Measurements from ENCODE around the gene LIMA1. TPM values are rescaled to one million over a fixed set of nuclear protein-coding genes. Genes with fewer than 3 reads are reported as not detected.
"Not testable (repeated sequence)": the region's sequence is repeated elsewhere in the genome, so short reads cannot be mapped to it uniquely, and the experiment has no call there.

The LIMA1 gene
- total RNA-seq (2012; rRNA removed): 86.7 and 113 TPM in 2 replicates

DNA sequence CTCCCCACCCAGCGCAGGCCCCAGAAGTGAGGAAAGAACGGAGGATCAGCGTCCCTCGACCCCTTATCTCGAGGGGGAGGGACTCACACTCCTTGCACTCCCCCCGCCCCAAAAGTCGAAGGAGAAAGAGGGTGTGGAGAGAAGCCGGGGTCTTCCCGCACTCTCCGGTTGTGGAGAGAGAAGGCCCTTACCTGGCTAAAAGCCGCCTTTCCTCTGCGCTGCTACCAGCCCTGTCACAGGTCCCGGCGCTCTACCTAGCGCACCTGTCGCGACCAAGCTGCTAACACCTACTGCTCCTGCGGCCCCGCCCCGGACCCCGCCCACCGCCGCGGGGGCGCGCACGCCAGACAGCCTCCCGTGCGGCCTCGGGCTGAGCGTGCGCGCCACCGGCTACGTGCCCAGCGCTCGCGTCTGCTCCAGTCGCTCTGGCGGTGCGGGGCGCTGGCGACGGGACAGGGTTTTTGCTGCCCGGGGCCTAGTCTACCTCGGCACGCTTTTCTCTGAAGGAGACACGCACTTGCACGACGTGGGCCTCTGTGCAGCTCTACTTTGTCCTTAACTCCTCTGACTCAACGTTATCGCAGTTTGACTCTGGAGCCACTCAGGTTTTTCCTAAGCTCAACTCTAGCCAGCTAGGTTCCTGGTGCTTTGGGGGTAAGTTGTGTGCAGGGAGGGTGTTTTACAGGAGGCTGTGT lies at the start of gene LIMA1:
Gene LIMA1, minus strand, starts transcription at position 292 of the 695 bp plus-strand sequence. CDS start 34,769 bp downstream, outside the sequence.
- peak within 1 kb of the TSS; percentile 91 for H3K4me2 ChIP-seq (ENCODE audit: low read length)
- H3K4me1 ChIP-seq (ENCODE audit: control insufficient read depth, insufficient read depth, low read length): peaks cover 6% of the 10 kb centered on the region
- H3K9me3 ChIP-seq (replicated peaks; ENCODE audit: low read length): no peaks in the 10 kb centered on the region

DNA sequence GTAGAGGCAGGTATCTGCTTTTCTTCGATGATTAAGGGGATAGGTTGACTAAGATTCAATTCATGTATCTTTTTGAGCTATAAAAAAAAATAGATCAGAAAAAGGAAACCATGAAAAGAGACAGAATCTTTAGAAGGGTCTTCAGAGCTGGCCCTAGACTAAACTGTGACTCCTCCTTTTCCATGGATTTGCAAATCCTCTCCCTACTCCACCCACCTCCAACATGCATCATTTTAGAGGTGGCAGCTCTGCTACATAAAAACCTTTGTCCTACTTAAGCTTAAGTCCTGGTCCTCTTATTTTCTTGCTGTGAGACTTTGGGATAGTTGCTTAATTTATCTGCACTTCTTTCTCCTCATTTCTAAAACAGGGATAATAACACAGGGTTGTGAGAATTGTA lies 48.4 kb upstream of the LIMA1 start:
- no peak overlapping the region for H3K4me3 ChIP-seq (ENCODE audit: low read length)
- peaks cover 8% of the 10 kb centered on the region for H3K4me1 ChIP-seq (ENCODE audit: control insufficient read depth, insufficient read depth, low read length)
- no peaks in the 10 kb centered on the region for H3K9me3 ChIP-seq (replicated peaks; ENCODE audit: low read length)
- H3K9ac ChIP-seq (ENCODE audit: low read depth, low read length): no peak overlapping the region
- H3K27me3 ChIP-seq (ENCODE audit: control insufficient read depth, insufficient read depth, low read length): no peaks in the 10 kb centered on the region
- H3K4me2 ChIP-seq (ENCODE audit: low read length): no peak overlapping the region
- H3K36me3 ChIP-seq (ENCODE audit: insufficient read depth, low read length): no peaks in the 10 kb centered on the region

More for the DNA sequence above, at the start of gene LIMA1:
- H3K27me3 ChIP-seq (ENCODE audit: control insufficient read depth, insufficient read depth, low read length): no peaks in the 10 kb centered on the region
- H3K36me3 ChIP-seq (ENCODE audit: insufficient read depth, low read length): no peaks in the 10 kb centered on the region
- peak within 1 kb of the TSS; percentile 81 for H3K9ac ChIP-seq (ENCODE audit: low read depth, low read length)
- H3K4me3 ChIP-seq (ENCODE audit: low read length): peak within 1 kb of the TSS; percentile 87

DNA sequence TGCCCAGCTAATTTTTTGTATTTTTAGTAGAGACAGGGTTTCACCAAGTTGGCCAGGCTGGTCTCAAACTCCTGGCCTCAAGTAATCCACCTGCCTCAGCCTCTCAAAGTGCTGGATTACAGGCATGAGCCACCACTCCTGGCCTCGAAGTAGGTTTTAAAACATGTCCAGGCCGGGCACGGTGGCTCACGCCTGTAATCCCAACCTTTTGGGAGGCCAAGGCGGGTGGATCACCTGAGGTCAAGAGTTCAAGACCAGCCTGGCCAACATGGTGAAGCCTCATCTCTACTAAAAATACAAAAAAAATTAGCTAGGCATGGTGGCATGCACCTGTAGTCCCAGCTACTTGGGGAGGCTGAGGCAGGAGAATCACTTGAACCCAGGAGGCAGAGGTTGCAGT lies 45.3 kb upstream of the LIMA1 start:
- not testable (repeated sequence) for H3K9ac ChIP-seq (ENCODE audit: low read depth, low read length); H3K27me3 ChIP-seq (ENCODE audit: control insufficient read depth, insufficient read depth, low read length); H3K4me2 ChIP-seq (ENCODE audit: low read length); H3K36me3 ChIP-seq (ENCODE audit: insufficient read depth, low read length); H3K9me3 ChIP-seq (replicated peaks; ENCODE audit: low read length); H3K4me3 ChIP-seq (ENCODE audit: low read length)
- peaks cover 18% of the 10 kb centered on the region for H3K4me1 ChIP-seq (ENCODE audit: control insufficient read depth, insufficient read depth, low read length)

DNA sequence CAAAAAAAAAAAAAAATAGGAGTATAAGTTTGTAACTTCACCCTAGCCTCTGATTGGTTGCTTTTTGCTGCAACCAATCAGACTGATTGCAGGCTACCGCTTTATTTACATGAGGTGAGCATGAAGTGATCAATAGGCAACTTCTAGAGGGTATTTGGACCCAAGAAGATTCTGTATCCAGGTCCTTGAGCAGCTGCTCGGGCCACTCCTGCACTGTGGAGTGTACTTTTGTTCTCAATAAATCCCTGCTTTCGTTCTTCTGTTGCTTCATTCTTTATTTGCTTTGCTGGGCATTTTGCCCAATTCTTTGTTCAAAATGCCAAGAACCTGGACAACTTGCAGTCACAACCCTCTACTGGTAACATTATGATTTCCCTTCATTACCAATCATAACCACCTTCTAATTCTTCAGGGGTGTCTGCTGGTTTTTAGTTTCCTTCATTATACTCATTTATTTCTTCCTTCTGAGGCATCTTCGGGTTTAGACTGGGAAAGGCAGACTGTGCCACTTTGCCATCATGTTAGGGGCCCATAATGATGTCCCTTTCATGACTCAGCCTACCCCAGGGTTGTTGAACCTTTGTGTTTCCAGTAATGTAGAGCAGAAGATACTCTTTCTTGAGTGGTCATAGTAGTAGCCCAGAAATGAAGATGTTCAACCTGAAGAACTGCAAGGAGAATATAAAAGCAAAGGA lies 43.4 kb upstream of the LIMA1 start:
- H3K9ac ChIP-seq (ENCODE audit: low read depth, low read length): no peak overlapping the region
- no peaks in the 10 kb centered on the region for H3K9me3 ChIP-seq (replicated peaks; ENCODE audit: low read length)
- H3K4me1 ChIP-seq (ENCODE audit: control insufficient read depth, insufficient read depth, low read length): peaks cover 18% of the 10 kb centered on the region
- peak overlapping the region; percentile 7 for H3K4me3 ChIP-seq (ENCODE audit: low read length)
- no peaks in the 10 kb centered on the region for H3K27me3 ChIP-seq (ENCODE audit: control insufficient read depth, insufficient read depth, low read length)
- H3K4me2 ChIP-seq (ENCODE audit: low read length): peak overlapping the region; percentile 53
- no peaks in the 10 kb centered on the region for H3K36me3 ChIP-seq (ENCODE audit: insufficient read depth, low read length)

DNA sequence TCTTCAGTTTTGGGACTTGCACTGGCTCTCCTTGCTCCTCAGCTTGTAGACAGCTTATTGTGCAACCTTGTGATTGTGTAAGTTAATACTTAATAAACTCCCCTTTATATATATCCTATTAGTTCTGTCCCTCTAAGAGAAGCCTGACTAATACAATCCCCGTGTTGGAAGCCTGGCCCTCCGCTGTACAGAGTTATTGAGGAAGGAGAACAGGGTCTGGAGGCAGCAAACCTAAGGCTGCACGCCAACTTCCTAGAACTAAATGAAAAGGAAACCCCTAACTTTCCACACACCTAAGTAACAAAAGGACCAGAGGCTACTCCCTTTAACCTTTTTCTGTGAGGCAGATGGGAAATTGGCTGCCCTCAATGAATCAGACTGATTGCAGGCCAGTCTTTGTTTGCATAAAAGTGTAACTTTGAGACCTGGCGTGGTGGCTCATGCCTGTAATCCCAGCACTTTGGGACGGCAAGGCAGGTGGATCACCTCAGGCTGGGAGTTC lies 42.6 kb upstream of the LIMA1 start:
- Histone ChIP-seq H3K9me3 (replicated peaks; ENCODE audit: low read length) (no peaks in the 10 kb centered on the region), H3K9ac (ENCODE audit: low read depth, low read length) (no peak overlapping the region), H3K4me1 (ENCODE audit: control insufficient read depth, insufficient read depth, low read length) (peaks cover 18% of the 10 kb centered on the region), H3K4me3 (ENCODE audit: low read length) (no peak overlapping the region), H3K4me2 (ENCODE audit: low read length) (peak overlapping the region; percentile 53), H3K36me3 (ENCODE audit: insufficient read depth, low read length) (no peaks in the 10 kb centered on the region), H3K27me3 (ENCODE audit: control insufficient read depth, insufficient read depth, low read length) (no peaks in the 10 kb centered on the region)

DNA sequence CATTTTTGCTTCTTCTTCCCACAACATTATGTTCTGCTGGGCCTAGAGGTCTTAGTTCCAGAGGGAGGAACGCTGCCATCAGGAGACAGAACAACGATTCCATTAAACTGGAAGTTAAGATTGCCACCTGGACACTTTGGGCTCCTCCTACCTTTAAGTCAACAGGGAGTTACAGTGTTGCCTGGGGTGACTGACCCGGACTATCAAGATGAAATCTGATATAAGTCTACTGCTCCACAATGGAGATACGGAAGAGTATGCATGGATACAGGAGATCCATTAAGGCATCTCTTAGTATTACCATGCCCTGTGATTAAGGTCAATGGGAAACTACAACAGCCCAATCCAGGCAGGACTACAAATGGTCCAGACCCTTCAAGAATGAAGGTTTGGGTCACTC lies 41.5 kb upstream of the LIMA1 start:
- not testable (repeated sequence) for H3K4me3 ChIP-seq (ENCODE audit: low read length); H3K9me3 ChIP-seq (replicated peaks; ENCODE audit: low read length); H3K27me3 ChIP-seq (ENCODE audit: control insufficient read depth, insufficient read depth, low read length); H3K4me2 ChIP-seq (ENCODE audit: low read length); H3K9ac ChIP-seq (ENCODE audit: low read depth, low read length); H3K36me3 ChIP-seq (ENCODE audit: insufficient read depth, low read length)
- H3K4me1 ChIP-seq (ENCODE audit: control insufficient read depth, insufficient read depth, low read length): peaks cover 18% of the 10 kb centered on the region

DNA sequence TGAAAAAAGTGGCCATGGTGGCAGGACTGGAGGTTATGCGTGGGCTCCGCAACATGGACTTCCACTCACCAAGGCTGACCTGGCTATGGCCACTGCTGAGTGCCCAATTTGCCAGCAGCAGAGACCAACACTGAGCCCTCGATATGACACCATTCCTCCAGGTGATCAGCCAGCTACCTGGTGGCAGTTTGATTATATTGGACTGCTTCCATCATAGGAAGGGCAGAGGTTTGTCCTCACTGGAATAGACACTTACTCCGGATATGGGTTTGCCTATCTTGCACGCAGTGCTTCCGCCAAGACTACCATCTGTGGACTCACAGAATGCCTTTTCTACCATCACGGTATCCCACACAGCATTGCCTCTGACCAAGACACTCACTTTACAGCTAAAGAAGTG lies 40.8 kb upstream of the LIMA1 start:
- H3K4me3 ChIP-seq (ENCODE audit: low read length); H3K9ac ChIP-seq (ENCODE audit: low read depth, low read length); H3K27me3 ChIP-seq (ENCODE audit: control insufficient read depth, insufficient read depth, low read length); H3K36me3 ChIP-seq (ENCODE audit: insufficient read depth, low read length); H3K4me2 ChIP-seq (ENCODE audit: low read length); H3K9me3 ChIP-seq (replicated peaks; ENCODE audit: low read length): not testable (repeated sequence)
- peaks cover 18% of the 10 kb centered on the region for H3K4me1 ChIP-seq (ENCODE audit: control insufficient read depth, insufficient read depth, low read length)

DNA sequence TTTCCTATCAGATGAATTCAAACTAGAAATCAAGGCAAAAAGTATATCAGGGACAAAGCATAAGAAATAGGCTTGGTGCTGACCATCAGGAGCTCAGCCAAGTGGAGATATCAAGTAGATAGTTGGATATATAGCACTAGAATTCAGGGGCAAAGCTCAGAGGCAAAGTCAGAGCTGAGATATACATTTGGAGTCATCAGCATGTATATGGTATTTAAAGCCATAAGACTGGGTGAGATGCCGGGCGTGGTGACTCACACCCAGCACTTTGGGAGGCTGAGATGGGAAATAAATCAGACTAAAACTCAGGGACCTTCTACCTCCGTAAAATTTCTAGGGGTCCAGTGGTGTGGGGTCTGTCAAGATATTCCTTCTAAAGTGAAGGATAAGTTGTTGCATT lies 38.9 kb upstream of the LIMA1 start:
- no peaks in the 10 kb centered on the region for H3K9me3 ChIP-seq (replicated peaks; ENCODE audit: low read length)
- H3K36me3 ChIP-seq (ENCODE audit: insufficient read depth, low read length): no peaks in the 10 kb centered on the region
- no peak overlapping the region for H3K4me3 ChIP-seq (ENCODE audit: low read length)
- H3K9ac ChIP-seq (ENCODE audit: low read depth, low read length): no peak overlapping the region
- peaks cover 14% of the 10 kb centered on the region for H3K4me1 ChIP-seq (ENCODE audit: control insufficient read depth, insufficient read depth, low read length)
- H3K27me3 ChIP-seq (ENCODE audit: control insufficient read depth, insufficient read depth, low read length): no peaks in the 10 kb centered on the region
- H3K4me2 ChIP-seq (ENCODE audit: low read length): no peak overlapping the region

DNA sequence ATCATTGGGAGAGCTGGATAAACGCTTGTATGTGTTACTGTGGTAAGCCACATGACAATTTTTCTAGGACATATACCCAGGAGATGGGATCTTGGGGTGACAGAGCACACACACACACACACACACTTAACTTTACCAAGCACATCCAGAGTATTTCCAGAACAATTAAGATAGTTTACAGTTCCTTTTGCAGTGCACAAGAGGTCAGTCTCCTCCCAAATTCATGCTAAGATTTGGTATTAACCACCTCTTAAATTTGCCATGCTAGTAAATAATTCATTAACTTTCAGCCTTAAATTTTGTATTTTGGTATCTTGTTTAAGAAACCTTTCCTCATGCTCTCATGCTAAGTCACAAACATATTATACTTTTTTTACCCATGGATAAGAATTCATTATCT lies 33.9 kb upstream of the LIMA1 start:
- H3K36me3 ChIP-seq (ENCODE audit: insufficient read depth, low read length): no peaks in the 10 kb centered on the region
- H3K9me3 ChIP-seq (replicated peaks; ENCODE audit: low read length): no peaks in the 10 kb centered on the region
- H3K4me1 ChIP-seq (ENCODE audit: control insufficient read depth, insufficient read depth, low read length): peaks cover 3% of the 10 kb centered on the region
- no peak overlapping the region for H3K9ac ChIP-seq (ENCODE audit: low read depth, low read length)
- no peaks in the 10 kb centered on the region for H3K27me3 ChIP-seq (ENCODE audit: control insufficient read depth, insufficient read depth, low read length)
- no peak overlapping the region for H3K4me2 ChIP-seq (ENCODE audit: low read length)
- no peak overlapping the region for H3K4me3 ChIP-seq (ENCODE audit: low read length)

DNA sequence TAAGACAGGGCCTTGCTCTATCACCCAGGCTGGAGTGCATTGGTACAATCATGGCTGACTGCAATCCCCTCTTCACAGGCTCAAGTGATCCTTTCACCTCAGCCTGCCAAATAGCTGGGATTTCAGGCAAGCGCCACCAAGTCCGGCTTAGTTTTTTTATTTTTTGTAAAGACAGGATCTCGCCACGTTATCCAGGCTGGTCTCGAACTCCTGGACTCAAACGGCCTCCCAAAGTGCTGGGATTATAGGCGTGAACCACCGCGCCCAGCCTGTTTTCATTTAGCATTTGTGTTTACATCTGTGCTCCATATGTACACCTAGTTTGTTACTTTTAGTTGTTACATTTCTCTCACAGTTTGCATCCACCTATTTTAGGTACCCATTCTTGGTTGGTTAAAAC lies 32.5 kb upstream of the LIMA1 start:
- Histone ChIP-seq H3K27me3 (ENCODE audit: control insufficient read depth, insufficient read depth, low read length) (no peaks in the 10 kb centered on the region), H3K36me3 (ENCODE audit: insufficient read depth, low read length) (no peaks in the 10 kb centered on the region), H3K4me3 (ENCODE audit: low read length) (no peak overlapping the region), H3K9ac (ENCODE audit: low read depth, low read length) (no peak overlapping the region), H3K9me3 (replicated peaks; ENCODE audit: low read length) (no peaks in the 10 kb centered on the region), H3K4me1 (ENCODE audit: control insufficient read depth, insufficient read depth, low read length) (peaks cover 11% of the 10 kb centered on the region), H3K4me2 (ENCODE audit: low read length) (no peak overlapping the region)

DNA sequence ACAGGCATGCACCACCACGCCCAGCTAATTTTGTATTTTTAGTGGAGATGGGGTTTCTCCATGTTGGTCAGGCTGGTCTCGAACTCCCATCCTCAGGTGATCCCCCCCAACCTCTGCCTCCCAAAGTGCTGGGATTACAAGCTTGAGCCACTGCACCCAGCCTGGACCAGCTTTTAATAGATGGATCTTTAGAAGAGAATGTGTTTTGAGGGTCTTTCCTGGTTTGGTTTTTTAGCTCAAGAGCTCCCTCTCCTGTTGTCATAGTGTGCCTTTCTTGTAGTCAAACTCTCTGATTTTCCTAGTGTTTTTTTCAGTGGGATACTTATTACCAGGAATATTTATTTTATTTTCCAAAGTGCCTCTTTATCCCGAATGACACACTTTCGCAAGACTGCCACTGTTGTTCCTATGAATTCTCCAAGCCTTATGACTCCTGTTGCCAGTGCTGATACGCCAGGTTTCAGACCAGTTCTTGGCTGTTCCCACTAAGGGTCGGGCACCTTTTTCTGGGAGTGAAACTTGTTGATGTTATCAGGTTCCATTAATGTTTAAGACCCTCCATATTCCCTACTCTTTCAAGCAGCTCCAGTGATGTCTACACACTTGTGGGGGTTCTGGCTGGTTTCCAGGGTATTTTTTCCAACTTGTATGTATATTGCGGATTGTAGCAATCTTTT lies 31.5 kb upstream of the LIMA1 start:
- H3K4me1 ChIP-seq (ENCODE audit: control insufficient read depth, insufficient read depth, low read length): peaks cover 11% of the 10 kb centered on the region
- no peaks in the 10 kb centered on the region for H3K36me3 ChIP-seq (ENCODE audit: insufficient read depth, low read length)
- peak overlapping the region; percentile 7 for H3K9ac ChIP-seq (ENCODE audit: low read depth, low read length)
- no peaks in the 10 kb centered on the region for H3K27me3 ChIP-seq (ENCODE audit: control insufficient read depth, insufficient read depth, low read length)
- no peaks in the 10 kb centered on the region for H3K9me3 ChIP-seq (replicated peaks; ENCODE audit: low read length)
- H3K4me3 ChIP-seq (ENCODE audit: low read length): no peak overlapping the region
- no peak overlapping the region for H3K4me2 ChIP-seq (ENCODE audit: low read length)
